Loucy (cell line): ENCODE measurements around the gene CTDSPL.

Experiments used
- H2AFZ ChIP-seq: fragments of 200-600 bp; sonication (generic); 2 replicates; pipeline ENCODE4 v1.6.0; 2016; ENCODE audit warnings: antibody characterized with exemption, mild to moderate bottlenecking, low read length, moderate library complexity
- H3F3A ChIP-seq: fragments of 200-600 bp; 2 replicates; pipeline ENCODE4 v1.6.0; 2016; ENCODE audit warnings: antibody characterized with exemption, low read depth, mild to moderate bottlenecking
- H3K27me3 ChIP-seq: fragments of 200-600 bp; sonication (generic); 2 replicates; pipeline ENCODE4 v1.6.1; 2014; ENCODE audit warnings: low read length, mild to moderate bottlenecking; ENCODE audit not compliant: insufficient read depth, poor library complexity, severe bottlenecking
- H3K36me3 ChIP-seq: fragments of 200-600 bp; sonication (generic); 2 replicates; pipeline ENCODE4 v1.6.1; 2016; ENCODE audit warnings: low read length; ENCODE audit not compliant: insufficient read depth
- H3K4me1 ChIP-seq: fragments of 200-600 bp; sonication (generic); 2 replicates; pipeline ENCODE4 v1.5.1; 2014; ENCODE audit warnings: low read length, mild to moderate bottlenecking; ENCODE audit not compliant: insufficient read depth, poor library complexity, severe bottlenecking
- H3K4me2 ChIP-seq: fragments of 200-600 bp; sonication (generic); 2 replicates; pipeline ENCODE4 v1.6.0; 2014; ENCODE audit warnings: antibody characterized with exemption, low read length, low read depth, mild to moderate bottlenecking; ENCODE audit not compliant: poor library complexity, severe bottlenecking
- H3K4me3 ChIP-seq: fragments of 200-600 bp; sonication (generic); 2 replicates; pipeline ENCODE4 v1.5.1; 2014; ENCODE audit warnings: low read length, mild to moderate bottlenecking, mixed read lengths; ENCODE audit not compliant: poor library complexity, severe bottlenecking
- H3K79me2 ChIP-seq: fragments of 200-600 bp; sonication (generic); 2 replicates; pipeline ENCODE4 v1.6.1; 2014; ENCODE audit warnings: low read length; ENCODE audit not compliant: insufficient read depth
- H3K9ac ChIP-seq: fragments of 200-600 bp; sonication (generic); 2 replicates; pipeline ENCODE4 v1.6.0; 2014; ENCODE audit warnings: mild to moderate bottlenecking, low read depth, low read length, moderate library complexity; ENCODE audit not compliant: poor library complexity, severe bottlenecking
- H3K9me2 ChIP-seq: fragments of 200-600 bp; sonication (generic); replicated peaks from 2 replicates; pipeline ENCODE4 v1.6.1; 2016; ENCODE audit warnings: low read depth, low read length, mixed read lengths
- H3K9me3 ChIP-seq: fragments of 200-600 bp; sonication (generic); 2 replicates; pipeline ENCODE4 v1.6.1; 2014; ENCODE audit warnings: mild to moderate bottlenecking, antibody characterized with exemption, low read length, low read depth; ENCODE audit not compliant: insufficient read depth
- H4K20me1 ChIP-seq: fragments of 200-600 bp; sonication (generic); 2 replicates; pipeline ENCODE4 v1.6.0; 2014; ENCODE audit warnings: antibody characterized with exemption, low read length, mild to moderate bottlenecking; ENCODE audit not compliant: insufficient read depth, poor library complexity, severe bottlenecking
- CTCF ChIP-seq: fragments of 200-600 bp; sonication (generic); conservative IDR thresholded peaks from 2 replicates; pipeline ENCODE4 v1.5.1; 2014; ENCODE audit warnings: mild to moderate bottlenecking, antibody characterized with exemption, low read length
- EZH2phosphoT487 ChIP-seq: fragments of 200-600 bp; IDR thresholded peaks from 2 replicates; pipeline ENCODE4 v1.6.1; 2018; ENCODE audit warnings: antibody characterized with exemption, mild to moderate bottlenecking, moderate library complexity, borderline replicate concordance

CTDSPL gene

GRCh38 chr3:37991109-37991508 is 129.4 kb downstream of the CTDSPL start:
- Histone ChIP-seq H3K4me3 (no peak overlapping the region), H3K4me1 (peaks cover 21% of the 10 kb centered on the region)

GRCh38 chr3:37991823-37992222 is 130.1 kb downstream of the CTDSPL start:
- Histone ChIP-seq H2AFZ (no peak overlapping the region), H3F3A (no peaks in the 10 kb centered on the region), H3K4me2 (no peak overlapping the region), H3K4me1 (peaks cover 21% of the 10 kb centered on the region), H3K9me3 (no peaks in the 10 kb centered on the region), H3K9me2 (no peaks in the 10 kb centered on the region), H3K9ac (no peak overlapping the region), H3K4me3 (no peak overlapping the region), H3K27me3 (no peaks in the 10 kb centered on the region), H4K20me1 (no peaks in the 10 kb centered on the region), H3K36me3 (no peaks in the 10 kb centered on the region), H3K79me2 (peaks cover 17% of the 10 kb centered on the region)
- TF ChIP-seq CTCF (no peak), EZH2phosphoT487 (no peak)

More at GRCh38 chr3:37991109-37991508, 129.4 kb downstream of the CTDSPL start:
- no peak overlapping the region for H3K9ac ChIP-seq
- no peak overlapping the region for H3K4me2 ChIP-seq
- no peaks in the 10 kb centered on the region for H4K20me1 ChIP-seq
- no peaks in the 10 kb centered on the region for H3K36me3 ChIP-seq
- H3F3A ChIP-seq = no peaks in the 10 kb centered on the region
- H2AFZ ChIP-seq = no peak overlapping the region
- H3K9me3 ChIP-seq = no peaks in the 10 kb centered on the region
- TF ChIP-seq EZH2phosphoT487 = no peak
- no peak for TF ChIP-seq CTCF
- no peaks in the 10 kb centered on the region for H3K27me3 ChIP-seq
- H3K79me2 ChIP-seq = peaks cover 17% of the 10 kb centered on the region
- no peaks in the 10 kb centered on the region for H3K9me2 ChIP-seq

GRCh38 chr3:37992271-37993066 is 130.8 kb downstream of the CTDSPL start:
- Histone ChIP-seq H3F3A (no peaks in the 10 kb centered on the region), H3K36me3 (no peaks in the 10 kb centered on the region), H3K79me2 (peaks cover 17% of the 10 kb centered on the region), H2AFZ (no peak overlapping the region), H3K27me3 (no peaks in the 10 kb centered on the region), H3K9me3 (no peaks in the 10 kb centered on the region), H3K9me2 (no peaks in the 10 kb centered on the region), H4K20me1 (no peaks in the 10 kb centered on the region), H3K4me3 (no peak overlapping the region), H3K4me2 (no peak overlapping the region), H3K4me1 (peaks cover 21% of the 10 kb centered on the region), H3K9ac (no peak overlapping the region)
- no peak for TF ChIP-seq EZH2phosphoT487
- no peak for TF ChIP-seq CTCF
